OCI-LY1 (cell line): Measurements from ENCODE around the gene NGFR.

Experiments
- EZH2 ChIP-seq: fragments of 200-600 bp; sonication (generic), shearing (Covaris generic); IDR thresholded peaks from 2 replicates; pipeline ENCODE4 v1.8.0; 2017; ENCODE audit warnings: borderline replicate concordance, mixed run types, mild to moderate bottlenecking, antibody characterized with exemption, low read length, moderate library complexity, mixed read lengths
- TF ChIP-seq, protein P1 (sequence below): fragments of 200-600 bp; sonication (generic), shearing (Covaris generic); IDR thresholded peaks from 2 replicates; pipeline ENCODE4 v1.5.1; 2017; ENCODE audit warnings: mild to moderate bottlenecking, antibody characterized with exemption, low read length, moderate library complexity, mixed read lengths

DNA sequence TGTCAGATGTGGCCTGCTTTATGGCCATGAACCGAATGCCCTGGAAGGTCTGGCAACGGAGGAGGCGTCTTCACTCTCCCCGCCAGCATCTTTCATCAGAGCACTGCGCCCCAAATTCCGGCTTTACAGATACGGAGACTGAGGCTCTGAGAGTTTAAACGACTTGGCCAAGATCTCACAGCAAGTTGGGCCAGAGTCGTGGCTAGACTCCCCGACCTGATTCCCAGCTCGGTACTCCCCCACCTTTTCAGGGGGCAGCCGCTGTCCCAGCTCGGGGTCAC is 1.7 kb downstream of the NGFR start:
- TF ChIP-seq, protein P1, sequence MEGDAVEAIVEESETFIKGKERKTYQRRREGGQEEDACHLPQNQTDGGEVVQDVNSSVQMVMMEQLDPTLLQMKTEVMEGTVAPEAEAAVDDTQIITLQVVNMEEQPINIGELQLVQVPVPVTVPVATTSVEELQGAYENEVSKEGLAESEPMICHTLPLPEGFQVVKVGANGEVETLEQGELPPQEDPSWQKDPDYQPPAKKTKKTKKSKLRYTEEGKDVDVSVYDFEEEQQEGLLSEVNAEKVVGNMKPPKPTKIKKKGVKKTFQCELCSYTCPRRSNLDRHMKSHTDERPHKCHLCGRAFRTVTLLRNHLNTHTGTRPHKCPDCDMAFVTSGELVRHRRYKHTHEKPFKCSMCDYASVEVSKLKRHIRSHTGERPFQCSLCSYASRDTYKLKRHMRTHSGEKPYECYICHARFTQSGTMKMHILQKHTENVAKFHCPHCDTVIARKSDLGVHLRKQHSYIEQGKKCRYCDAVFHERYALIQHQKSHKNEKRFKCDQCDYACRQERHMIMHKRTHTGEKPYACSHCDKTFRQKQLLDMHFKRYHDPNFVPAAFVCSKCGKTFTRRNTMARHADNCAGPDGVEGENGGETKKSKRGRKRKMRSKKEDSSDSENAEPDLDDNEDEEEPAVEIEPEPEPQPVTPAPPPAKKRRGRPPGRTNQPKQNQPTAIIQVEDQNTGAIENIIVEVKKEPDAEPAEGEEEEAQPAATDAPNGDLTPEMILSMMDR: no peak
- TF ChIP-seq EZH2: no peak
